Glutamatergic neuron (in vitro differentiated cells): ENCODE measurements around the gene PCDHGA1. TPM values are rescaled to one million over a fixed set of nuclear protein-coding genes. Genes with fewer than 3 reads are reported as not detected.

Source experiments
- DNase-seq: peaks from one replicate; pipeline ENCODE4 v3.0.0; 2022
- H3K27ac Mint-ChIP-seq: one replicate; pipeline ENCODE4 v1.8.0; 2020; ENCODE audit warnings: mild to moderate bottlenecking, mixed read lengths, inconsistent platforms; ENCODE audit not compliant: unreplicated experiment
- H3K27me3 Mint-ChIP-seq: one replicate; pipeline ENCODE4 v1.8.0; 2020; ENCODE audit warnings: mild to moderate bottlenecking, moderate library complexity, mixed read lengths, inconsistent platforms; ENCODE audit not compliant: unreplicated experiment
- H3K36me3 Mint-ChIP-seq: one replicate; pipeline ENCODE4 v1.8.0; 2020; ENCODE audit warnings: mild to moderate bottlenecking, mixed read lengths, inconsistent platforms; ENCODE audit not compliant: unreplicated experiment
- H3K4me1 Mint-ChIP-seq: one replicate; pipeline ENCODE4 v1.8.0; 2020; ENCODE audit warnings: mild to moderate bottlenecking, low read depth, mixed read lengths, inconsistent platforms; ENCODE audit not compliant: unreplicated experiment
- H3K4me3 Mint-ChIP-seq: one replicate; pipeline ENCODE4 v1.8.0; 2020; ENCODE audit warnings: mild to moderate bottlenecking, mixed read lengths, inconsistent platforms; ENCODE audit not compliant: unreplicated experiment
- H3K9me3 Mint-ChIP-seq: one replicate; pipeline ENCODE4 v1.8.0; 2020; ENCODE audit warnings: mild to moderate bottlenecking, moderate library complexity, mixed read lengths, inconsistent platforms; ENCODE audit not compliant: unreplicated experiment
- total RNA-seq: library from RNA; stranded (reverse); fragmentation: NEBNext Ultra II Directional; extraction: Animal tissue kit (Norgen Biotek cat#: 25700); gene quantifications from one replicate; pipeline ENCODE4 v1.2.1, GENCODE V29; 2021; ENCODE audit not compliant: unreplicated experiment
- TF ChIP-seq, protein P1 (sequence below): fragments of 200-600 bp; sonication (generic); IDR thresholded peaks from one replicate; pipeline ENCODE4 v1.5.0; 2021; ENCODE audit not compliant: partially characterized antibody, unreplicated experiment

The PCDHGA1 gene
- total RNA-seq, 1 donor from 2014 or later, result 4.6 TPM

- Mint-ChIP-seq H3K36me3 (peaks cover 6% of the 10 kb centered on the region), H3K4me3 (peak overlapping the region; percentile 78), H3K9me3 (peaks cover 24% of the 10 kb centered on the region), H3K4me1 (peaks cover 35% of the 10 kb centered on the region), H3K27me3 (peaks cover 20% of the 10 kb centered on the region), H3K27ac (peak overlapping the region; percentile 93)
- no peak for DNase-seq
- TF ChIP-seq, protein P1, sequence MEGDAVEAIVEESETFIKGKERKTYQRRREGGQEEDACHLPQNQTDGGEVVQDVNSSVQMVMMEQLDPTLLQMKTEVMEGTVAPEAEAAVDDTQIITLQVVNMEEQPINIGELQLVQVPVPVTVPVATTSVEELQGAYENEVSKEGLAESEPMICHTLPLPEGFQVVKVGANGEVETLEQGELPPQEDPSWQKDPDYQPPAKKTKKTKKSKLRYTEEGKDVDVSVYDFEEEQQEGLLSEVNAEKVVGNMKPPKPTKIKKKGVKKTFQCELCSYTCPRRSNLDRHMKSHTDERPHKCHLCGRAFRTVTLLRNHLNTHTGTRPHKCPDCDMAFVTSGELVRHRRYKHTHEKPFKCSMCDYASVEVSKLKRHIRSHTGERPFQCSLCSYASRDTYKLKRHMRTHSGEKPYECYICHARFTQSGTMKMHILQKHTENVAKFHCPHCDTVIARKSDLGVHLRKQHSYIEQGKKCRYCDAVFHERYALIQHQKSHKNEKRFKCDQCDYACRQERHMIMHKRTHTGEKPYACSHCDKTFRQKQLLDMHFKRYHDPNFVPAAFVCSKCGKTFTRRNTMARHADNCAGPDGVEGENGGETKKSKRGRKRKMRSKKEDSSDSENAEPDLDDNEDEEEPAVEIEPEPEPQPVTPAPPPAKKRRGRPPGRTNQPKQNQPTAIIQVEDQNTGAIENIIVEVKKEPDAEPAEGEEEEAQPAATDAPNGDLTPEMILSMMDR, result no peak
Measured at GRCh38 chr5:141508440-141508797, 178.1 kb downstream of the PCDHGA1 start.

GRCh38 chr5:141508798-141509611, 178.7 kb downstream of the PCDHGA1 start:
- peak overlapping the region; percentile 95 for H3K27ac Mint-ChIP-seq
- peaks cover 36% of the 10 kb centered on the region for H3K4me1 Mint-ChIP-seq
- H3K27me3 Mint-ChIP-seq, result peaks cover 24% of the 10 kb centered on the region
- H3K4me3 Mint-ChIP-seq, result peak overlapping the region; percentile 84
- TF ChIP-seq, protein P1, result no peak
- H3K9me3 Mint-ChIP-seq, result peaks cover 29% of the 10 kb centered on the region
- peaks cover 6% of the 10 kb centered on the region for H3K36me3 Mint-ChIP-seq
- DNase-seq, result peak; percentile 75

GRCh38 chr5:141510160-141510559, 179.8 kb downstream of the PCDHGA1 start:
- Mint-ChIP-seq H3K27me3 (peaks cover 25% of the 10 kb centered on the region), H3K27ac (peak overlapping the region; percentile 95), H3K4me1 (peaks cover 42% of the 10 kb centered on the region), H3K9me3 (peaks cover 31% of the 10 kb centered on the region), H3K36me3 (peaks cover 6% of the 10 kb centered on the region), H3K4me3 (no peak overlapping the region)
- no peak for DNase-seq
- TF ChIP-seq, protein P1, result no peak

DNA sequence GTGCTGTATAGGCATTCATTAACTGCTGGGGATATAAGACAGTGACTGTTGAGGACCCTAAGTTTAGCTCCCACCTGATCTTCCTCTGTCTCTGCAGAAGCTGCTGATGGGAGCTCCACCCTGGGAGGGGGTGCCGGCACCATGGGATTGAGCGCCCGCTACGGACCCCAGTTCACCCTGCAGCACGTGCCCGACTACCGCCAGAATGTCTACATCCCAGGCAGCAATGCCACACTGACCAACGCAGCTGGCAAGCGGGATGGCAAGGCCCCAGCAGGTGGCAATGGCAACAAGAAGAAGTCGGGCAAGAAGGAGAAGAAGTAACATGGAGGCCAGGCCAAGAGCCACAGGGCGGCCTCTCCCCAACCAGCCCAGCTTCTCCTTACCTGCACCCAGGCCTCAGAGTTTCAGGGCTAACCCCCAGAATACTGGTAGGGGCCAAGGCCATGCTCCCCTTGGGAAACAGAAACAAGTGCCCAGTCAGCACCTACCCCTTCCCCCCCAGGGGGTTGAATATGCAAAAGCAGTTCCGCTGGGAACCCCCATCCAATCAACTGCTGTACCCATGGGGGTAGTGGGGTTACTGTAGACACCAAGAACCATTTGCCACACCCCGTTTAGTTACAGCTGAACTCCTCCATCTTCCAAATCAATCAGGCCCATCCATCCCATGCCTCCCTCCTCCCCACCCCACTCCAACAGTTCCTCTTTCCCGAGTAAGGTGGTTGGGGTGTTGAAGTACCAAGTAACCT, 180.7 kb downstream of the PCDHGA1 start:
- peaks cover 50% of the 10 kb centered on the region for H3K4me1 Mint-ChIP-seq
- no peak overlapping the region for H3K27ac Mint-ChIP-seq
- no peak overlapping the region for H3K4me3 Mint-ChIP-seq

More for the DNA sequence above, 180.7 kb downstream of the PCDHGA1 start:
- peaks cover 6% of the 10 kb centered on the region for H3K36me3 Mint-ChIP-seq
- peaks cover 34% of the 10 kb centered on the region for H3K9me3 Mint-ChIP-seq
- peaks cover 20% of the 10 kb centered on the region for H3K27me3 Mint-ChIP-seq
- TF ChIP-seq, protein P1, result no peak
- no peak for DNase-seq
